Kidney epithelial cell (primary cell): ENCODE measurements around the gene CLDN16. TPM values are rescaled to one million over a fixed set of nuclear protein-coding genes. Genes with fewer than 3 reads are reported as not detected.

ENCODE experiments used
- DNase-seq: peaks from one replicate; pipeline ENCODE4 v3.0.0-alpha.2; 2010; ENCODE audit warnings: low read depth
- H3K27me3 ChIP-seq: 2 replicates; pipeline ENCODE4 v1.6.0; 2011; ENCODE audit warnings: low read length; ENCODE audit not compliant: control insufficient read depth, insufficient read depth
- H3K36me3 ChIP-seq: 2 replicates; pipeline ENCODE4 v1.5.1; 2011; ENCODE audit warnings: low read length; ENCODE audit not compliant: control insufficient read depth, insufficient read depth
- H3K4me3 ChIP-seq: 2 replicates; pipeline ENCODE4 v1.5.1; 2011; ENCODE audit warnings: low read depth, mild to moderate bottlenecking, control low read depth, low read length
- CTCF ChIP-seq: IDR thresholded peaks from 2 replicates; pipeline ENCODE4 v1.5.1; 2011; ENCODE audit warnings: mild to moderate bottlenecking, moderate library complexity, low read length, control low read depth, inconsistent platforms; ENCODE audit not compliant: insufficient read depth, poor library complexity, severe bottlenecking
- total RNA-seq: library from RNA; depleted of rRNA; stranded (reverse); fragments of >200 nt; gene quantifications from 2 replicates; pipeline ENCODE4 v1.2.3, GENCODE V29; 2015

CLDN16 gene
- total RNA-seq, 1 donor from 2014 or later = 10.9 TPM

DNA sequence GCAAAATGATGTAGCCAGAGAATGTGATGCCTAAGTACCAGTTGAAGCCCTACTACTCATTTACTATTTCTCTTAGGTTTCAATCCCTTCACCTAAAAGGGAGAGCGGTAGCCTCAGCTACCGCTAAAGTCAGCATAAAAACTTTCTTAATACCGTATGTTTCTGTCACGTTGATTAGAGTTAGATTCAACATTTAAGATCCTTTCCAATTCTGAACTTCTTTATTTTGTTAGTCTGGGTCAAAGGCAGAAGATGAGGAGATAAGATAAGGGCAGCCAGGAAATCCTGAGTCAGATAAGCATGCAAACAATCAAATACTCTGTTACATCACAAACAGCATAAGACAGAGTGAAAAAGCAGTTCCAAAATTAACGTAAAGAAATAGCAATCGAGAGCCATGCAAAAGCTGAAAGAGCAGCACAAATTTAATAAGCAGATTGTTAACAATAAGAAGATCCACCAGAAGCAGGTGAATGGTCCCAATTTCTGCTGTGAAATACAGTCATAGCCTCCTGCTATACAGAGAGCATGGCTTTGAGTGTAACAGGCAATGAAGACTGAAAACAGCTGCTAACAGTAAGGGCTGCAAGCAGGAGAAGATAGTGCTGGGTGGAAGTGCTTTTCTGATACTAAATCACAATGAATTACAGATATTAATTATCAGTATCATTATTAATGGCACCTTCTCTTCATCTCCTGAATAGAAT lies 58.8 kb downstream of the CLDN16 start:
- no peak for TF ChIP-seq CTCF
- H3K36me3 ChIP-seq = no peaks in the 10 kb centered on the region
- no peak for DNase-seq
- no peaks in the 10 kb centered on the region for H3K27me3 ChIP-seq
- H3K4me3 ChIP-seq = no peak overlapping the region

- no peak for DNase-seq
- TF ChIP-seq CTCF = no peak
- no peak overlapping the region for H3K4me3 ChIP-seq
- H3K27me3 ChIP-seq = no peaks in the 10 kb centered on the region
- no peaks in the 10 kb centered on the region for H3K36me3 ChIP-seq
Observed at GRCh38 chr3:190448256-190448655, 60.3 kb downstream of the CLDN16 start.

DNA sequence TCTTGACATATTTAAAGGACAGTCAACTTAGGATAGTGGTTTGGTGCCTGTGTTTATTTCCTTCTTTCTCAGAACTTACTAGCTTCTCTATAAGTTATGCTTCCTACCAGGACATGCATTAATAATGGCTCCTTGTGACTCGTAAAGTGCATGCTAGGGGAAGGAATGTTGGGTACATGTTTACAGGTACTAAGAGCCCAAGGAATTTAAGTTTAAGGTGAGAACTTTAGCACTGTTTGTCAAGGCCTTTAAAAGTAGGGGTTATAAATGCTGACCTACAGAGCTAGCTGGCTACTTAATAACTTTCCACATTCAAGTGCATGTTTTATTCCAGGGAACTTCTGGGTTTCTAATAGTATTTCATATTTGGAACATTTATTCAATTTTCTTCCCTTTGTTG lies 61.8 kb downstream of the CLDN16 start, which contains the start of gene TMEM207:
TMEM207 (minus strand) TSS at position 101 of the 400 bp plus-strand sequence; CDS start at position 9, 92 bp downstream.
- no peak for TF ChIP-seq CTCF
- Histone ChIP-seq H3K27me3 (no peaks in the 10 kb centered on the region), H3K36me3 (no peaks in the 10 kb centered on the region), H3K4me3 (no peak within 1 kb of the TSS)
- no peak for DNase-seq

GRCh38 chr3:190455828-190456227 lies 67.9 kb downstream of the CLDN16 start:
- no peak overlapping the region for H3K4me3 ChIP-seq
- TF ChIP-seq CTCF = no peak
- no peak for DNase-seq

DNA sequence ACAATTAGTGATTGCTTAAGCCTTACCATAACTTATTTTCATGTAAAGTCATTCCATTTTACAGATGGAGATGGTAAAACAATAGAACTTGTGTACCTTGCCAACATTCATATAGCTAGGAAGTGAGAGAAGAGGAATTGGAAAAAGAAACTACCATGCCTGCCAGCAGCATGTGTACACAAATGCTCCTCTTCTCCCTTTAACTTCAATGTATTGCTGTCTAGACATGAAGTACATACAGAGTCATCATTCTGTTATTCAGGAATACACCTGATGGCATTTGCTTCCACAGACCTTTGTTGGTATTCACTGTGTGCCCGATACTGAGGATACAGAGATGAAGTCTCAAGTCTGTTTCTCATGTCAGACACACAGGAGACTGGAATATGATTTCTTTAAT lies 68.8 kb downstream of the CLDN16 start:
- H3K4me3 ChIP-seq = no peak overlapping the region
- no peak for TF ChIP-seq CTCF
- H3K27me3 ChIP-seq = no peaks in the 10 kb centered on the region
- DNase-seq = no peak
- H3K36me3 ChIP-seq = no peaks in the 10 kb centered on the region

More at GRCh38 chr3:190455828-190456227, 67.9 kb downstream of the CLDN16 start:
- no peaks in the 10 kb centered on the region for H3K36me3 ChIP-seq
- H3K27me3 ChIP-seq = no peaks in the 10 kb centered on the region

DNA sequence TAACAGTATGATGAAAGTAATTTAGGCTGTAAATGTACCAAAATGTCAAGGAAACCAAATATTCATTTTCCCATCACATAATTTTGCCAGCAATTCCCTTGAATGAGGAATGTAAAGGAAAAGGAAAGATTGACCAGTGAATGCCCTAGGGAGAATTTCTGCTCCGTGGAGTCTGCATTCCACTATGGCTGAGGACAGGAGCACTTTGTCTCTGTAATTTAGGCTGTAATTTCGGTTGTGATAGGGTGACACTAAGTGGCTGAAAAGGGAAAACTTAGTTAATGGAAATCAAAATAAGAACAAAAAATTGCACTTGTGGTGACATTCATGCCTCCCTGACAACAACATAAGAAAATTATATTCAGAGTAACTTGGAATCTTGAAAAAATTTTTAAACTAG lies 70.1 kb downstream of the CLDN16 start:
- no peaks in the 10 kb centered on the region for H3K27me3 ChIP-seq
- no peaks in the 10 kb centered on the region for H3K36me3 ChIP-seq
- TF ChIP-seq CTCF = no peak
- no peak overlapping the region for H3K4me3 ChIP-seq
- no peak for DNase-seq
